ENCODE data around the gene ADORA1. TPM values are rescaled to one million over a fixed set of nuclear protein-coding genes. Genes with fewer than 3 reads are reported as not detected.

Gene ADORA1
- total RNA-seq, 3 donors from 2014 or later (not counting 1 experiment from before 2014, with no cell fraction given): not detected

GRCh38 chr1:203121186-203122015 lies 6.1 kb upstream of the ADORA1 start:
- Histone ChIP-seq H3K4me1 (ENCODE audit: control insufficient read depth, insufficient read depth, low read length) (no peaks in the 10 kb centered on the region), H3K9me3 (ENCODE audit: control insufficient read depth, insufficient read depth, low read length) (no peaks in the 10 kb centered on the region), H3K27me3 (ENCODE audit: control insufficient read depth, insufficient read depth, low read length) (peaks cover 10% of the 10 kb centered on the region), H3K36me3 (ENCODE audit: control insufficient read depth, insufficient read depth, low read length) (no peaks in the 10 kb centered on the region), H3K27ac (ENCODE audit: low read length) (no peak overlapping the region), H3K4me3 (ENCODE audit: low read length) (no peak overlapping the region)
- intact Hi-C loops (cut with micrococcal nuclease): no loop called here
- no peaks in the 10 kb centered on the region for H3K9me3 Mint-ChIP-seq
- H3K36me3 Mint-ChIP-seq: no peaks in the 10 kb centered on the region
- no peak overlapping the region for H3K27ac Mint-ChIP-seq
- peaks cover 40 to 54% of the 10 kb centered on the region in 2 donors for H3K27me3 Mint-ChIP-seq (ENCODE audit: low read depth in 2 of 2)
- WGBS (ENCODE audit: insufficient coverage): 34% methylated on average over 11 of the region's 11 CpGs
- H3K4me3 Mint-ChIP-seq: no peak overlapping the region
- peaks cover 0 to 11% of the 10 kb centered on the region in 2 donors for H3K4me1 Mint-ChIP-seq
- DNase-seq (no peak), ATAC-seq (no peak)
- TF ChIP-seq CTCF (IDR thresholded peaks at IDR 0.05): no peak

- Histone ChIP-seq H3K36me3 (ENCODE audit: control insufficient read depth, insufficient read depth, low read length) (no peaks in the 10 kb centered on the region), H3K27me3 (ENCODE audit: control insufficient read depth, insufficient read depth, low read length) (peaks cover 8% of the 10 kb centered on the region), H3K4me3 (ENCODE audit: low read length) (no peak overlapping the region), H3K9me3 (ENCODE audit: control insufficient read depth, insufficient read depth, low read length) (no peaks in the 10 kb centered on the region), H3K4me1 (ENCODE audit: control insufficient read depth, insufficient read depth, low read length) (peaks cover 7% of the 10 kb centered on the region), H3K27ac (ENCODE audit: low read length) (no peak overlapping the region)
- H3K36me3 Mint-ChIP-seq: no peaks in the 10 kb centered on the region
- DNase-seq: no peak
- no peak for ATAC-seq
- intact Hi-C loops (cut with micrococcal nuclease): no loop called here
- no peak for TF ChIP-seq CTCF (IDR thresholded peaks at IDR 0.05)
- no peak overlapping the region for H3K27ac Mint-ChIP-seq
- H3K27me3 Mint-ChIP-seq (ENCODE audit: low read depth in 2 of 2): peaks cover 47 to 57% of the 10 kb centered on the region in 2 donors
- H3K4me3 Mint-ChIP-seq: no peak overlapping the region
- WGBS (ENCODE audit: insufficient coverage): 88% methylated on average over 2 of the region's 2 CpGs
- H3K4me1 Mint-ChIP-seq: peaks cover 0 to 16% of the 10 kb centered on the region in 2 donors
- H3K9me3 Mint-ChIP-seq: no peaks in the 10 kb centered on the region
These were observed 5.4 kb upstream of the ADORA1 start for GRCh38 chr1:203122159-203122558.

GRCh38 chr1:203124011-203124410 lies 3.5 kb upstream of the ADORA1 start:
- H3K9me3 Mint-ChIP-seq: no peaks in the 10 kb centered on the region
- H3K27me3 Mint-ChIP-seq (ENCODE audit: low read depth in 2 of 2): peaks cover 50 to 60% of the 10 kb centered on the region in 2 donors
- H3K27ac Mint-ChIP-seq: no peak overlapping the region
- no peak for DNase-seq
- intact Hi-C loops (cut with micrococcal nuclease): no loop called here
- 63% methylated on average over 4 of the region's 5 CpGs for WGBS (ENCODE audit: insufficient coverage)
- peaks cover 0 to 19% of the 10 kb centered on the region in 2 donors for H3K4me1 Mint-ChIP-seq
- Histone ChIP-seq H3K27me3 (ENCODE audit: control insufficient read depth, insufficient read depth, low read length) (peaks cover 8% of the 10 kb centered on the region), H3K4me3 (ENCODE audit: low read length) (no peak overlapping the region), H3K4me1 (ENCODE audit: control insufficient read depth, insufficient read depth, low read length) (peaks cover 18% of the 10 kb centered on the region), H3K36me3 (ENCODE audit: control insufficient read depth, insufficient read depth, low read length) (no peaks in the 10 kb centered on the region), H3K27ac (ENCODE audit: low read length) (no peak overlapping the region), H3K9me3 (ENCODE audit: control insufficient read depth, insufficient read depth, low read length) (no peaks in the 10 kb centered on the region)
- H3K36me3 Mint-ChIP-seq: no peaks in the 10 kb centered on the region
- TF ChIP-seq CTCF (IDR thresholded peaks at IDR 0.05): no peak
- ATAC-seq: no peak
- H3K4me3 Mint-ChIP-seq: no peak overlapping the region
